ENCODE measurements around the gene AREG. TPM values are rescaled to one million over a fixed set of nuclear protein-coding genes. Genes with fewer than 3 reads are reported as not detected.
A peak's percentile ranks its signal among the peaks of the same experiment; 100 is the strongest.

AREG gene
- total and polyA plus RNA-seq, 9 of the 15 experiments (the other 6 are each of a cell fraction or from before 2014, with no cell fraction given) = 1.4 to 7.7 (median 5.4) TPM

- TF ChIP-seq ID3 (CRISPR knock-in tag; IDR thresholded peaks at IDR 0.05) (no peak), ID3 (tag; IDR thresholded peaks at IDR 0.05) (no peak)
These were observed 8.2 kb downstream of the AREG start (continued) for GRCh38 chr4:74453037-74453635.

GRCh38 chr4:74453829-74454742 is 9.2 kb downstream of the AREG start:
- no peak for TF ChIP-seq GABPB1 (CRISPR knock-in tag; IDR thresholded peaks at IDR 0.05)
- TF ChIP-seq RBFOX2 (IDR thresholded peaks at IDR 0.05; ENCODE audit: low read depth, low read length) = 0 out of 2 replicates have a peak, but pooled peaks have one; percentile 11
- no peak for TF ChIP-seq FOXK2 (conservative IDR thresholded peaks at IDR 0.05 in 1 of 2, IDR thresholded peaks at IDR 0.05 in 1 of 2; ENCODE audit: low read depth in 2 of 2)
- TF ChIP-seq ZBTB12 (CRISPR knock-in tag; IDR thresholded peaks at IDR 0.05) = no peak
- no peak for TF ChIP-seq ETS2 (tag; IDR thresholded peaks at IDR 0.05; ENCODE audit: borderline replicate concordance, poor library complexity, severe bottlenecking)
- peak; percentile 51 for TF ChIP-seq C11orf30 (IDR thresholded peaks at IDR 0.05; ENCODE audit: low read depth)
- TF ChIP-seq ZNF316 (IDR thresholded peaks at IDR 0.05) = peak; percentile 57
- peak; percentile 23; the same call in 1 of the 2 replicates for TF ChIP-seq SPI1 (IDR thresholded peaks at IDR 0.05; ENCODE audit: borderline replicate concordance, low read depth, low read length)
- 0 out of 2 replicates have a peak, but pooled peaks have one; percentile 38 for TF ChIP-seq GTF2E2 (tag; IDR thresholded peaks at IDR 0.05)
- no peak overlapping the region for H3K27ac ChIP-seq (ENCODE audit: extremely low read depth, low read depth, low read length)
- H3K9me1 ChIP-seq (ENCODE audit: control insufficient read depth, insufficient read depth, low read length) = no peaks in the 10 kb centered on the region
- DNase-seq (ENCODE audit: extremely low read depth in 1 of 4, low spot score in 3 of 4) = no peak
- ChIA-PET CTCF (ENCODE audit: low intra/inter-chr PET ratio) (no interaction called here), POLR2A (interaction anchor here (1.1 kb wide), 1 partner anchor 11 kb away, joined by 3 read pairs; no protein-coding TSS in a partner anchor)
- H3K4me3 ChIP-seq = no peak overlapping the region
- no peaks in the 10 kb centered on the region for H3K9me3 ChIP-seq (replicated peaks; ENCODE audit: control insufficient read depth, insufficient read depth, low read depth, low read length)
- H3K4me2 ChIP-seq (ENCODE audit: insufficient read depth, low read length) = no peak overlapping the region
- no peak for ATAC-seq
- no peaks in the 10 kb centered on the region; the same call in 2 of the 3 replicates for H3K79me2 ChIP-seq (ENCODE audit: control insufficient read depth, insufficient read depth, low read length)
- intact Hi-C loops (cut with micrococcal nuclease) = loop anchor here (2.0 kb wide), 1 partner anchor 79 kb away; no protein-coding TSS in a partner anchor
- H3K9ac ChIP-seq (ENCODE audit: insufficient read depth in 1 of 2, low read depth in 2 of 2, low read length in 2 of 2) = no peak overlapping the region
- 93% methylated on average over 5 of the region's 6 CpGs for WGBS (ENCODE audit: insufficient coverage, low coverage, missing lambda C conversion rate)
- no peak for FAIRE-seq
- in situ Hi-C loops (cut with MboI) = no loop called here
- H4K20me1 ChIP-seq (replicated peaks; ENCODE audit: control insufficient read depth, insufficient read depth, low read length) = no peaks in the 10 kb centered on the region
- peaks cover 10% of the 10 kb centered on the region; the same call in 1 of the 3 replicates for H3K36me3 ChIP-seq (ENCODE audit: control insufficient read depth, insufficient read depth, low read length)
- H2AFZ ChIP-seq (ENCODE audit: low read depth, low read length) = no peak overlapping the region
- BruUV-seq (replicated peaks) = no TSS peak
- peaks cover 5 to 28% of the 10 kb centered on the region in 2 experiments; a peak in 3 of 5 replicates for H3K4me1 ChIP-seq (replicated peaks in 1 of 2; ENCODE audit: control insufficient read depth in 2 of 2, insufficient read depth in 2 of 2, low read length in 2 of 2)
- H3K27me3 ChIP-seq (ENCODE audit: control insufficient read depth in 2 of 2, insufficient read depth in 2 of 2, low read length in 2 of 2) = no peaks in the 10 kb centered on the region

Measured in K562 (cell line).